Kidney epithelial cell (primary cell): ENCODE results near the gene NFILZ. TPM values are rescaled to one million over a fixed set of nuclear protein-coding genes. Genes with fewer than 3 reads are reported as not detected.

Experiments
- DNase-seq: peaks from one replicate; pipeline ENCODE4 v3.0.0-alpha.2; 2010; ENCODE audit warnings: low read depth
- H3K27me3 ChIP-seq: 2 replicates; pipeline ENCODE4 v1.6.0; 2011; ENCODE audit warnings: low read length; ENCODE audit not compliant: control insufficient read depth, insufficient read depth
- H3K36me3 ChIP-seq: 2 replicates; pipeline ENCODE4 v1.5.1; 2011; ENCODE audit warnings: low read length; ENCODE audit not compliant: control insufficient read depth, insufficient read depth
- H3K4me3 ChIP-seq: 2 replicates; pipeline ENCODE4 v1.5.1; 2011; ENCODE audit warnings: low read depth, mild to moderate bottlenecking, control low read depth, low read length
- total RNA-seq: library from RNA; depleted of rRNA; stranded (reverse); fragments of >200 nt; gene quantifications from 2 replicates; pipeline ENCODE4 v1.2.3, GENCODE V29; 2015
- TF ChIP-seq, protein P1 (sequence below): IDR thresholded peaks from 2 replicates; pipeline ENCODE4 v1.5.1; 2011; ENCODE audit warnings: mild to moderate bottlenecking, moderate library complexity, low read length, control low read depth, inconsistent platforms; ENCODE audit not compliant: insufficient read depth, poor library complexity, severe bottlenecking

Gene NFILZ
- total RNA-seq, 1 donor from 2014 or later = not detected

DNA sequence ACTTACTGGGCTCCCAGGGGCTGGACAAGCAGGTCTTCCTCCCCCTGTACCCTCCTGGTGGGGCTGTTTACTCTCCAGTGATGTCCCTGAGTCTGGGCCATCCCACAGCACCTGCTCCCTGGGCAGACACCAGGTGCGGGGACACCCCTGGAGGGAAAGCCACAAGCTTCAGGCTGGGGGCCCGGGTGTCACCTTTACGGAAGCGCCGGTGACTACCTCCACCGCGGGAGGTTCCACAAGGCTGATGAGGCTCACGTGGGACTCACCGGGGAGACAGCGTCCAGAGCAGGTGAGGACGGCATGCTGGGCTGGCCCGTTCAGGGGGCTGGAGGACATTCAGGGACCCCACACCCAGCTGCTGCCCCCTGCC lies 24.9 kb downstream of the NFILZ start:
- TF ChIP-seq, protein P1, sequence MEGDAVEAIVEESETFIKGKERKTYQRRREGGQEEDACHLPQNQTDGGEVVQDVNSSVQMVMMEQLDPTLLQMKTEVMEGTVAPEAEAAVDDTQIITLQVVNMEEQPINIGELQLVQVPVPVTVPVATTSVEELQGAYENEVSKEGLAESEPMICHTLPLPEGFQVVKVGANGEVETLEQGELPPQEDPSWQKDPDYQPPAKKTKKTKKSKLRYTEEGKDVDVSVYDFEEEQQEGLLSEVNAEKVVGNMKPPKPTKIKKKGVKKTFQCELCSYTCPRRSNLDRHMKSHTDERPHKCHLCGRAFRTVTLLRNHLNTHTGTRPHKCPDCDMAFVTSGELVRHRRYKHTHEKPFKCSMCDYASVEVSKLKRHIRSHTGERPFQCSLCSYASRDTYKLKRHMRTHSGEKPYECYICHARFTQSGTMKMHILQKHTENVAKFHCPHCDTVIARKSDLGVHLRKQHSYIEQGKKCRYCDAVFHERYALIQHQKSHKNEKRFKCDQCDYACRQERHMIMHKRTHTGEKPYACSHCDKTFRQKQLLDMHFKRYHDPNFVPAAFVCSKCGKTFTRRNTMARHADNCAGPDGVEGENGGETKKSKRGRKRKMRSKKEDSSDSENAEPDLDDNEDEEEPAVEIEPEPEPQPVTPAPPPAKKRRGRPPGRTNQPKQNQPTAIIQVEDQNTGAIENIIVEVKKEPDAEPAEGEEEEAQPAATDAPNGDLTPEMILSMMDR = no peak
- no peak for DNase-seq
- no peaks in the 10 kb centered on the region for H3K27me3 ChIP-seq
- H3K36me3 ChIP-seq = no peaks in the 10 kb centered on the region
- no peak overlapping the region for H3K4me3 ChIP-seq

GRCh38 chr19:8657869-8658268 lies 27.4 kb downstream of the NFILZ start:
- H3K4me3 ChIP-seq = no peak overlapping the region
- H3K36me3 ChIP-seq = no peaks in the 10 kb centered on the region
- no peak for DNase-seq
- TF ChIP-seq, protein P1 = no peak
- no peaks in the 10 kb centered on the region for H3K27me3 ChIP-seq

- DNase-seq = no peak
- H3K4me3 ChIP-seq = no peak overlapping the region
- TF ChIP-seq, protein P1 = no peak
- H3K27me3 ChIP-seq = no peaks in the 10 kb centered on the region
- no peaks in the 10 kb centered on the region for H3K36me3 ChIP-seq
These were observed 29.5 kb downstream of the NFILZ start for GRCh38 chr19:8659905-8660304.

DNA sequence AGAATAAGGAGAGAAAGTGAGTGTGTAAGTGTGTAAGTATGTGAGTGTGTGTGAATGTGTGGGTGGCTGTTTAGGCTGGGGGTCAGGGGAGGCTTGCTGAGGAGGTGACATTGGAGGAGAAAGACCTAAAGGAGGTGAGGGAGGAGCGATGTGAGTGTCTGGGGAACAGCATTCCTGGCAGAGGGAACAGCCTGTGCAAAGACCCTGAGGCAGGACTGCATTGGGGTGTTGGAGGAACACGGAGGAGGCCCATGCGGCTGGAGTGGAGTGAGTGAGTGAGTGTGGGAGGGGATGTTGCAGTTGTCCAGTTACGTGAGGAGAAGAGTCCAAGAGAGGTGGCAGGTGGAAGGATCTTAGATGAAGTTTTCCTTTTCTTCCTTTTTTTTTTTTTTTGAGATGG lies 31.8 kb downstream of the NFILZ start:
- Histone ChIP-seq H3K27me3 (no peaks in the 10 kb centered on the region), H3K36me3 (no peaks in the 10 kb centered on the region), H3K4me3 (no peak overlapping the region)
- DNase-seq = no peak
- TF ChIP-seq, protein P1 = no peak

DNA sequence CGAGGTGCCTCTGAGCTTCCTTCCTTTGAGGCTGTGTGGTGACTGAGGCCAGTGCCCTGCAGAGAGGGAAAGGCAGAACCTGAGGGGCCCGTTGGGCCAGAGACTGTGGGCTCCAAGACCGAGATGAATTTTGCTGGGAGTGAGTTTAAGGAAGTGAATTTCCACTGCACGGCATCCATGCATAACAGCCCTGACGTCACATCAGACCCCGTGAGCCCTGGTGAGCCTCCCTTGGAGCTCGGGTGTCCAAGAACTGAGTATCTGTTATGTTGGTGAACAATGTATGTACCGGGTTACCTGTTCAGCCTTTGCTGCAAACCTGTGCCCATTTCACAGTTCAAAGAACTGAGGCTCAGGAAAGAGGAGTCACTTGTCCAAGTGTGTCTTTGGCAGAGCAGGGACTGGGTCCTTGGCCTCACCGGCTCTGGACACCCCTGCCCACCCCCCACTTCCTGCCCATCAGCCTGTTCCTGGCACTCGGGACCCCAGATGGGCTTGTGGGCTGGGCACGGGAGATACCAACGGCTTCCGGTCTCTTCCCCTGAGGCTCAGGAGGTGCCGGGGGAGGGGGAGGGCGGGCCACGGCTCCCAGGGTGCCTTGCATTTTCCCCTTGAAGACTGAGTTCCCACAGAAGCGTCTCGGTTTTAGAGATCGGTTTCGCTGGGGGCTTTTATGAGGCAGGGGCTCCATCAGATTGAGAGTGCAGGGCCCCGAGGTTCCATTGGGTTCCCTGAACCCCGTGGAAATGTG lies 33.7 kb downstream of the NFILZ start:
- Histone ChIP-seq H3K36me3 (no peaks in the 10 kb centered on the region), H3K4me3 (no peak overlapping the region), H3K27me3 (no peaks in the 10 kb centered on the region)
- TF ChIP-seq, protein P1 = no peak
- DNase-seq = no peak

DNA sequence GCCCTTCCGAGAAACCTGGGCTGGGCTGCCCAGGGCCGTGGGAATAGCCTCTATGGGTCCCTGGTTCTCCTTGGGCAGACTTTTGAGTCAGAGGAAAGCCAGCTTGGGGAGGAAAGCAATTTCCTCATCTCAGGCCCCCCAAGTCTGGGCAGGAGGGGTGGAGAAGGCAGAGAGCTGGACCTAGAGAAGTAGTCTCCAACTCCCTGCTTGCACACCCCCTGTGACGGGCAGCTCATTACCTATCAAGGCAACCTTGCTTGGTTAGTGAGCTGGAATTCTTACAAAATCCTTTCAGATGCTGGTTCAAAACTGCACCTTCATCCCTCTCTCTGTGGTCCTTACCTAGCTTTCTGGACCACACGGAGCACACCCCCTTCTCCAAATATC lies 34.2 kb downstream of the NFILZ start:
- Histone ChIP-seq H3K27me3 (no peaks in the 10 kb centered on the region), H3K4me3 (no peak overlapping the region), H3K36me3 (no peaks in the 10 kb centered on the region)
- no peak for DNase-seq
- TF ChIP-seq, protein P1 = no peak
